ENCODE measurements around the gene NEU3.
A peak's percentile ranks its signal among the peaks of the same experiment; 100 is the strongest.
"Not testable (repeated sequence)": the region's sequence is repeated elsewhere in the genome, so short reads cannot be mapped to it uniquely, and the experiment has no call there.

NEU3 gene

DNA sequence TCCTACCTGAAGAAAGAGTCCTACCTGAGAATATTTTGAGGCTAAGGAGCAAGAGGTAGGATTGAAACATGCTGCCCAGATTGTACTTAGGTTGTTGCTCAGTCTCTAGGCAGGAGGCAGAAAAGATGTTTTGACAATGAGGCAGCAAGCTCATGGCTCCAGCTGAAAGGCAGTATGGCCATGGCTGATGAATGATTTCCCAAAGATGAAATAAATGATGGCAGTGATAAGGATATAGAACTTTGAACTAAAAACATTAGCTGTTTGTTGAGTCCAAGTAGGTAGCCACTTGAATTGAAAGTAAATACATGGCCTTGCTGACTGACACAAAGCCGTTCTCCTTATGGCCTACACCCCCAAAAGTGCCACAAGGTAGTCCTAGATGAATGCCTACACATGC is 6.8 kb upstream of the NEU3 start:
- Histone ChIP-seq H3K36me3 (peaks cover 43% of the 10 kb centered on the region), H3K27ac (no peak overlapping the region), H3K4me2 (no peak overlapping the region), H3K4me3 (no peak overlapping the region), H3K27me3 (no peaks in the 10 kb centered on the region), H3K9me3 (no peaks in the 10 kb centered on the region), H3K9ac (no peak overlapping the region), H4K20me1 (no peaks in the 10 kb centered on the region), H3K4me1 (no peaks in the 10 kb centered on the region)
- TF ChIP-seq Cebpa-rat (IDR thresholded peaks at IDR 0.05): no peak

DNA sequence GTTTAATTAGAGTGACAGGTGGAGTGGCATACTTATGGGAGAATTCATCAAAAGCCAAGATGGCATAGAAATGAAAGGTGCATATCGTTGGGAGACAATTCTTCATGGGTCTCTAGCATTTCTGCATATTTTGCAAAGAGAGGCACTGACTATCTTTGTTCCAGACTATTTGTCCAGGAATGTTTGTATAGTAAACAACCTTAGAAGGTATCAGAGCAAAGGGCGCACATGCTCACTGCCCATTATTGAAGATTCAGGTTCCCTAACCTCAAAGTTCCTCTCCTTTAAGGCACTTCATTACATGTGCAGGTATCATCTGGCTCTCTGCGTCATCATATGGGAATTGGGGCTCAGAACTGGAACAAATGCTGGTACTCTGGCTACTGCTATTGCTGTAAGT is 4.7 kb upstream of the NEU3 start:
- H3K36me3 ChIP-seq: peaks cover 27% of the 10 kb centered on the region
- H3K27ac ChIP-seq: no peak overlapping the region
- no peak for TF ChIP-seq Cebpa-rat (IDR thresholded peaks at IDR 0.05)
- H4K20me1 ChIP-seq: no peaks in the 10 kb centered on the region
- H3K9ac ChIP-seq: no peak overlapping the region
- peaks cover 9% of the 10 kb centered on the region for H3K4me1 ChIP-seq
- H3K27me3 ChIP-seq: no peaks in the 10 kb centered on the region
- H3K4me3 ChIP-seq: no peak overlapping the region
- no peak overlapping the region for H3K4me2 ChIP-seq
- H3K9me3 ChIP-seq: no peaks in the 10 kb centered on the region

DNA sequence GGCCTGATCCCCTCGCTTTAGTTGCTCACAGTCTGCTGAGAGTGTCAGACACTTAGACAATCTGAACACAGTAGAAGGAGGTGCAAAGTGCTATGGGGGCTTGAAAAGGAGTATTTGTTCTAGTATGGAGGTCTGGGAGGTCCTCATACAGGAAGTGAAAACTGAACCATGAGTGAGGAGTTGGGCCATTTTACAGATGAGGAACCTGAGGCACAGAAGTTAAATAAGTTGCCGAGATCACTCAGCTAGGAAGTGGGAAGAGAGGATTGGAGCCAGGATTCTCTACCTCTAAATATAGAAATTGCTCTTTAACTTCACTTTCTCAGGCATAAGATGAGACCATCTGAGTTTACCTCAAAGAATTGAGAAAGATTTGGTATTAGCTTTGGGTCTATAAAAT is 4.0 kb upstream of the NEU3 start:
- no peak overlapping the region for H3K27ac ChIP-seq
- no peak overlapping the region for H3K4me3 ChIP-seq
- no peaks in the 10 kb centered on the region for H3K9me3 ChIP-seq
- no peak overlapping the region for H3K9ac ChIP-seq
- no peaks in the 10 kb centered on the region for H4K20me1 ChIP-seq
- H3K36me3 ChIP-seq: peaks cover 21% of the 10 kb centered on the region
- peaks cover 11% of the 10 kb centered on the region for H3K4me1 ChIP-seq
- H3K4me2 ChIP-seq: no peak overlapping the region
- TF ChIP-seq Cebpa-rat (IDR thresholded peaks at IDR 0.05): no peak
- no peaks in the 10 kb centered on the region for H3K27me3 ChIP-seq

GRCh38 chr11:74989260-74989638 is 516 bp downstream of the NEU3 start:
- Histone ChIP-seq H3K4me1 (peaks cover 48% of the 10 kb centered on the region), H3K36me3 (peaks cover 9% of the 10 kb centered on the region), H3K4me2 (peak overlapping the region; percentile 86), H3K9ac (peak overlapping the region; percentile 94), H3K4me3 (peak overlapping the region; percentile 87), H3K9me3 (no peaks in the 10 kb centered on the region), H4K20me1 (peaks cover 34% of the 10 kb centered on the region), H3K27me3 (no peaks in the 10 kb centered on the region), H3K27ac (peak overlapping the region; percentile 95)
- no peak for TF ChIP-seq Cebpa-rat (IDR thresholded peaks at IDR 0.05)

DNA sequence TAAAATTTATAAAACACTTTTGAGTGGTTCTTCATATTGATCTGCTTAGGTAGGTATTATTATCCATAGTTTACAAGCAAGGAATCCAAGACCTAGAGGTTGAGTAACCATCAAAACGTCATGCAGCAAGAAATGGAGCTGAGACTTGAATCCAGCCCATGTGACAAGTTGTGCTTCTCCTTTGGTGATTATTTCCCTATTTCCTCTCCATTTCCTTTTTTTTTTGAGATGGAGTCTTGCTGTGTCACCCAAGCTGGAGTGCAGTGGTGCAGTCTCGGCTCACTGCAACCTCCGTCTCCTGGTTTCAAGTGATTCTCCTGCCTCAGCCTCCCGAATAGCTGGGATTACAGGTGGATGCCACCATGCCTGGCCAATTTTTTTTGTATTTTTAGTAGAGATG is 1.4 kb downstream of the NEU3 start:
- Histone ChIP-seq H3K36me3 (peaks cover 18% of the 10 kb centered on the region), H3K4me1 (peaks cover 48% of the 10 kb centered on the region), H3K9ac (peak overlapping the region; percentile 40; the same call in 1 of the 2 replicates), H3K4me3 (peak overlapping the region; percentile 87), H3K4me2 (peak overlapping the region; percentile 86), H4K20me1 (peaks cover 41% of the 10 kb centered on the region)
- H3K9me3 ChIP-seq, H3K27ac ChIP-seq, H3K27me3 ChIP-seq: not testable (repeated sequence)

GRCh38 chr11:74990941-74991340 is 2.2 kb downstream of the NEU3 start:
- Histone ChIP-seq H3K36me3 (peaks cover 26% of the 10 kb centered on the region), H3K9me3 (no peaks in the 10 kb centered on the region), H4K20me1 (peaks cover 41% of the 10 kb centered on the region), H3K4me1 (peaks cover 48% of the 10 kb centered on the region), H3K27me3 (no peaks in the 10 kb centered on the region), H3K4me3 (0 out of 2 replicates have a peak overlapping the region, but pooled peaks have one; percentile 87), H3K4me2 (peak overlapping the region; percentile 86), H3K9ac (peak overlapping the region; percentile 21; the same call in 1 of the 2 replicates), H3K27ac (no peak overlapping the region)
- TF ChIP-seq Cebpa-rat (IDR thresholded peaks at IDR 0.05): no peak

GRCh38 chr11:74992852-74993251 is 4.1 kb downstream of the NEU3 start:
- H3K27me3 ChIP-seq: no peaks in the 10 kb centered on the region
- TF ChIP-seq Cebpa-rat (IDR thresholded peaks at IDR 0.05): no peak
- H3K4me1 ChIP-seq: peaks cover 45% of the 10 kb centered on the region
- 0 out of 2 replicates have a peak overlapping the region, but pooled peaks have one; percentile 2 for H3K27ac ChIP-seq
- peak overlapping the region; percentile 86 for H3K4me2 ChIP-seq
- no peak overlapping the region for H3K9ac ChIP-seq
- H4K20me1 ChIP-seq: peaks cover 41% of the 10 kb centered on the region
- H3K9me3 ChIP-seq: no peaks in the 10 kb centered on the region
- no peak overlapping the region for H3K4me3 ChIP-seq
- peaks cover 45% of the 10 kb centered on the region for H3K36me3 ChIP-seq

DNA sequence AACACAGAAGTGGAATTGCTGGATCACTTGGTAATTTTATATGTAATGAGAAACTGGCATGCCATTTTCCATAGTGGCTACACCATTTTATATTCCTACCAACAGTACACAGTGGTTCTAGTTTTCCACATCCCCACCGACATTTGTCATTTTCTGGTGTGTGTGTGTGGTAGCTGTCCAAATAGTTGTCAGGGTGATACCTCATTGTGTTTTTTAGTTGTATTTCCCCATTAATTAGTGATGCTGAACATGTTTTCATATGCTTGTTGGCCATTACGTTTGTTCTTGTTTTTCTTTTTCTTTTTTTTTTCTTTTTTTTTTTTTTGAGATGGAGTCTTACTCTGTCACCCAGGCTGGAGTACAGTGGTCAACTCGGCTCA is 12.2 kb downstream of the NEU3 start:
- Histone ChIP-seq H3K9ac (no peak overlapping the region), H3K36me3 (peaks cover 99% of the 10 kb centered on the region), H3K27ac (no peak overlapping the region), H4K20me1 (peaks cover 16% of the 10 kb centered on the region; the same call in 1 of the 2 replicates), H3K4me3 (no peak overlapping the region), H3K9me3 (no peaks in the 10 kb centered on the region), H3K27me3 (no peaks in the 10 kb centered on the region), H3K4me1 (no peaks in the 10 kb centered on the region), H3K4me2 (no peak overlapping the region)
- no peak for TF ChIP-seq Cebpa-rat (IDR thresholded peaks at IDR 0.05)

DNA sequence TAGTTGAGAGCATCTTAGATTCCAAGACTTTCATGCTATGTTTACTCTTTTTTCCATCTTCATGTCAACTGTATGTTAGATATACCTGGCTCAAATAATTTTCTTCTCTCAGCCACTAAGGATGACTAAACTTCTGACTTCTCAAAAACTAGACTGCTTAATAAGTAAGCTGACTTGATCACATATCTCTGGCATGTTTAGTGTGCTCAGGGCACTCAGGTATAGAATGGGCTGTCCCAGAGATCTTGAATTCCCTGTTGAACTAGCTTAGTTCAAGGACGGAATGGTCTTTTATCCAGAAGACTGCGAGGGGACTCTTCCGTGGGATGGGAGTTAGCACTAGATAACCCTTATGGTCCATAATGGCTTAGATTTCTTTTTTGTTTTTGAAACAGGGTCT is 13.0 kb downstream of the NEU3 start:
- Histone ChIP-seq H4K20me1 (peaks cover 16% of the 10 kb centered on the region; the same call in 1 of the 2 replicates), H3K9ac (no peak overlapping the region), H3K4me2 (no peak overlapping the region), H3K27me3 (no peaks in the 10 kb centered on the region), H3K27ac (no peak overlapping the region), H3K9me3 (no peaks in the 10 kb centered on the region), H3K4me1 (no peaks in the 10 kb centered on the region), H3K36me3 (peaks cover 99% of the 10 kb centered on the region), H3K4me3 (no peak overlapping the region)
- TF ChIP-seq Cebpa-rat (IDR thresholded peaks at IDR 0.05): no peak

- no peak overlapping the region for H3K4me2 ChIP-seq
- H3K4me3 ChIP-seq: no peak overlapping the region
- no peaks in the 10 kb centered on the region for H3K27me3 ChIP-seq
- H3K4me1 ChIP-seq: no peaks in the 10 kb centered on the region
- no peak overlapping the region for H3K27ac ChIP-seq
- H3K36me3 ChIP-seq: peaks cover 99% of the 10 kb centered on the region
- no peaks in the 10 kb centered on the region for H3K9me3 ChIP-seq
- no peak overlapping the region for H3K9ac ChIP-seq
- peaks cover 16% of the 10 kb centered on the region; the same call in 1 of the 2 replicates for H4K20me1 ChIP-seq
- no peak for TF ChIP-seq Cebpa-rat (IDR thresholded peaks at IDR 0.05)
Observed at GRCh38 chr11:75002516-75002915, 13.8 kb downstream of the NEU3 start.

GRCh38 chr11:75004215-75004614 is 15.5 kb downstream of the NEU3 start:
- H3K9ac ChIP-seq: no peak overlapping the region
- H3K4me2 ChIP-seq: no peak overlapping the region
- no peak overlapping the region for H3K4me3 ChIP-seq
- no peaks in the 10 kb centered on the region for H3K27me3 ChIP-seq
- no peak overlapping the region for H3K27ac ChIP-seq
- peaks cover 99% of the 10 kb centered on the region for H3K36me3 ChIP-seq
- 0 out of 2 replicates have a peak, but pooled peaks cover 9% of the 10 kb centered on the region for H4K20me1 ChIP-seq
- TF ChIP-seq Cebpa-rat (IDR thresholded peaks at IDR 0.05): no peak
- no peaks in the 10 kb centered on the region for H3K9me3 ChIP-seq
- no peaks in the 10 kb centered on the region for H3K4me1 ChIP-seq

Measured in BLaER1 (cell line).